H1 (cell line): Measurements from ENCODE around the gene OBP2B.

ENCODE experiments used
- CEBPB ChIP-seq: IDR thresholded peaks from 2 replicates; pipeline ENCODE4 v1.6.1; 2012; ENCODE audit warnings: low read depth, low read length
- CTCF ChIP-seq, 3 experiments: IDR thresholded peaks; 1 replicate in 2 of 3; 2 replicates in 1 of 3; pipeline versions ENCODE4 v1.5.1 to v1.6.1; 2011; ENCODE audit warnings: low read length in 3 of 3, mild to moderate bottlenecking in 3 of 3, inconsistent platforms in 2 of 3, low read depth in 1 of 3, moderate library complexity in 1 of 3; ENCODE audit not compliant: insufficient read depth in 1 of 3; ENCODE audit errors: control extremely low read depth in 1 of 3
- RFX5 ChIP-seq: IDR thresholded peaks from 2 replicates; pipeline ENCODE4 v1.6.1; 2011; ENCODE audit warnings: low read depth, low read length, improper control_type of control experiment, borderline replicate concordance
- SIN3A ChIP-seq, 2 experiments: IDR thresholded peaks in 1 of 2; conservative IDR thresholded peaks in 1 of 2; 2 replicates each; pipeline ENCODE4 v1.6.1; 2011 to 2012; ENCODE audit warnings: low read length in 2 of 2, improper control_type of control experiment in 1 of 2, low read depth in 1 of 2, mild to moderate bottlenecking in 1 of 2
- TAF1 ChIP-seq: IDR thresholded peaks from 2 replicates; pipeline ENCODE4 v1.6.1; 2011; ENCODE audit warnings: mild to moderate bottlenecking, low read depth, low read length

GRCh38 chr9:133195029-133195428 lies 14.0 kb downstream of the OBP2B start:
- TF ChIP-seq CEBPB (no peak), CTCF (IDR thresholded peaks at IDR 0.05; ENCODE audit: control extremely low read depth in 1 of 3, insufficient read depth in 1 of 3, low read depth in 1 of 3, low read length in 3 of 3) (no peak), TAF1 (no peak), RFX5 (no peak), SIN3A (conservative IDR thresholded peaks at IDR 0.05 in 1 of 2, IDR thresholded peaks at IDR 0.05 in 1 of 2; ENCODE audit: low read depth in 1 of 2, low read length in 2 of 2) (no peak)
